GM23338 (cell line): ENCODE measurements around the gene PAFAH2. TPM values are rescaled to one million over a fixed set of nuclear protein-coding genes. Genes with fewer than 3 reads are reported as not detected.

Experiments
- ATAC-seq: fragments of 200-7000 bp; cut with Tn5 transposase; 3 replicates; pipeline ENCODE4 v1.9.1; 2020
- DNase-seq: peaks from one replicate; pipeline ENCODE4 v3.0.0-alpha.2; 2015; ENCODE audit warnings: low spot score
- H2AFZ ChIP-seq: fragments of 200-600 bp; sonication (generic); 2 replicates; pipeline ENCODE4 v1.8.0; 2016; ENCODE audit warnings: antibody characterized with exemption, mild to moderate bottlenecking, moderate library complexity
- H3F3A ChIP-seq: fragments of 200-600 bp; sonication (generic); replicated peaks from 2 replicates; pipeline ENCODE4 v1.8.0; 2017; ENCODE audit warnings: antibody characterized with exemption, mixed run types, low read depth
- H3K27ac ChIP-seq: fragments of 200-600 bp; sonication (generic); 2 replicates; pipeline ENCODE4 v1.6.1; 2016; ENCODE audit warnings: low read depth
- H3K27me3 ChIP-seq: fragments of 200-600 bp; sonication (generic); 2 replicates; pipeline ENCODE4 v1.8.0; 2016; ENCODE audit warnings: mild to moderate bottlenecking, mixed run types, moderate library complexity; ENCODE audit not compliant: insufficient read depth
- H3K36me3 ChIP-seq: fragments of 200-600 bp; sonication (generic); 2 replicates; pipeline ENCODE4 v1.8.0; 2016; ENCODE audit warnings: mild to moderate bottlenecking; ENCODE audit not compliant: insufficient read depth
- H3K4me1 ChIP-seq: fragments of 200-600 bp; sonication (generic); 2 replicates; pipeline ENCODE4 v1.8.0; 2016; ENCODE audit warnings: mild to moderate bottlenecking, moderate library complexity; ENCODE audit not compliant: insufficient read depth
- H3K4me2 ChIP-seq: fragments of 200-600 bp; sonication (generic); 2 replicates; pipeline ENCODE4 v1.7.1; 2017; ENCODE audit warnings: mixed run types
- H3K4me3 ChIP-seq: fragments of 200-600 bp; sonication (generic); 2 replicates; pipeline ENCODE4 v1.6.1; 2016; ENCODE audit warnings: mixed run types
- H3K79me2 ChIP-seq: fragments of 200-600 bp; sonication (generic); replicated peaks from 2 replicates; pipeline ENCODE4 v1.8.0; 2017; ENCODE audit warnings: mild to moderate bottlenecking; ENCODE audit not compliant: insufficient read depth
- H3K9me2 ChIP-seq: fragments of 200-600 bp; sonication (generic); 2 replicates; pipeline ENCODE4 v1.8.0; 2017; ENCODE audit not compliant: insufficient read depth
- H4K20me1 ChIP-seq: fragments of 200-600 bp; sonication (generic); replicated peaks from 2 replicates; pipeline ENCODE4 v1.8.0; 2017; ENCODE audit warnings: mild to moderate bottlenecking; ENCODE audit not compliant: insufficient read depth
- H3K27ac Mint-ChIP-seq: 2 replicates; pipeline ENCODE4 v1.8.0; 2020; ENCODE audit warnings: inconsistent platforms, mild to moderate bottlenecking, moderate library complexity, mixed read lengths
- H3K27me3 Mint-ChIP-seq: 3 replicates; pipeline ENCODE4 v1.8.0; 2022; ENCODE audit warnings: low read depth, mild to moderate bottlenecking, moderate library complexity, mixed read lengths, inconsistent platforms; ENCODE audit not compliant: insufficient read depth, poor library complexity
- H3K36me3 Mint-ChIP-seq: 3 replicates; pipeline ENCODE4 v1.8.0; 2021; ENCODE audit warnings: low read depth, mild to moderate bottlenecking, inconsistent platforms, moderate library complexity, mixed read lengths
- H3K4me1 Mint-ChIP-seq: 3 replicates; pipeline ENCODE4 v1.8.0; 2020; ENCODE audit warnings: mild to moderate bottlenecking, inconsistent platforms, mixed read lengths
- H3K4me3 Mint-ChIP-seq: 3 replicates; pipeline ENCODE4 v1.8.0; 2021; ENCODE audit warnings: moderate library complexity, mild to moderate bottlenecking, inconsistent platforms, mixed read lengths
- H3K9me3 Mint-ChIP-seq: 3 replicates; pipeline ENCODE4 v1.8.0; 2020; ENCODE audit warnings: moderate library complexity, mild to moderate bottlenecking, inconsistent platforms, mixed read lengths
- CREB1 ChIP-seq: fragments of 250-450 bp; sonication (Bioruptor Pico); IDR thresholded peaks from 2 replicates; pipeline ENCODE4 v1.5.0; 2020; ENCODE audit warnings: low read depth, mild to moderate bottlenecking, moderate library complexity
- CTCF ChIP-seq, 2 experiments: fragments of 200-600 bp in 1 of 2; sonication (generic) in 1 of 2; conservative IDR thresholded peaks; 2 replicates each; pipeline versions ENCODE4 v1.5.1 to v1.6.1; 2016 to 2017; ENCODE audit warnings: antibody characterized with exemption in 2 of 2, low read depth in 2 of 2, mild to moderate bottlenecking in 2 of 2, moderate library complexity in 1 of 2
- ETS1 ChIP-seq: IDR thresholded peaks from 2 replicates; pipeline ENCODE4 v1.6.1; 2016; ENCODE audit warnings: antibody characterized with exemption
- EZH2 ChIP-seq: fragments of 200-600 bp; sonication (generic); IDR thresholded peaks from one replicate; pipeline ENCODE4 v1.8.0; 2017; ENCODE audit warnings: antibody characterized with exemption, mild to moderate bottlenecking, low read depth; ENCODE audit not compliant: unreplicated experiment
- JUNB ChIP-seq: IDR thresholded peaks from one replicate; pipeline ENCODE4 v1.6.1; 2016; ENCODE audit warnings: antibody characterized with exemption; ENCODE audit not compliant: unreplicated experiment
- REST ChIP-seq: IDR thresholded peaks from one replicate; pipeline ENCODE4 v1.6.1; 2018; ENCODE audit warnings: antibody characterized with exemption; ENCODE audit not compliant: unreplicated experiment
- STAT1 ChIP-seq: IDR thresholded peaks from one replicate; pipeline ENCODE4 v1.6.1; 2016; ENCODE audit warnings: antibody characterized with exemption; ENCODE audit not compliant: unreplicated experiment
- ZNF114 ChIP-seq: fragments of 250-450 bp; sonication (Bioruptor Pico); IDR thresholded peaks from 2 replicates; pipeline ENCODE4 v1.5.0; 2020; ENCODE audit warnings: mild to moderate bottlenecking, moderate library complexity
- ZNF331 ChIP-seq: fragments of 250-450 bp; sonication (Bioruptor Pico); IDR thresholded peaks from 2 replicates; pipeline ENCODE4 v1.5.0; 2020; ENCODE audit warnings: low read depth, mild to moderate bottlenecking, moderate library complexity
- ZNF462 ChIP-seq: fragments of 250-450 bp; sonication (Bioruptor Pico); IDR thresholded peaks from 2 replicates; pipeline ENCODE4 v1.5.0; 2020; ENCODE audit warnings: mild to moderate bottlenecking, moderate library complexity
- polyA plus RNA-seq: library from polyadenylated mRNA; unstranded; fragments of >200 nt; fragmentation: Nextera tagmentation; extraction: Ambion mirVana; gene quantifications from 2 replicates; pipeline ENCODE4 v1.2.1, GENCODE V29; 2016
- total RNA-seq: library from RNA; depleted of rRNA; stranded (reverse); fragments of >200 nt; shearing (Covaris generic); gene quantifications from 2 replicates; pipeline ENCODE4 v1.2.3, GENCODE V29; 2014

PAFAH2 gene
- total and polyA plus RNA-seq, 2 experiments from 2014 or later, result 5.7 to 10.3 TPM

GRCh38 chr1:26014179-26014578, 16.3 kb upstream of the PAFAH2 start (continued):
- no peak for TF ChIP-seq ZNF462 (CRISPR knock-in tag)
- no peak for TF ChIP-seq CREB1
- TF ChIP-seq ZNF331, result no peak
- no peak for TF ChIP-seq ZNF114

- H3K4me3 Mint-ChIP-seq, result no peak overlapping the region
- no peak for ATAC-seq
- H3K27ac ChIP-seq, result no peak overlapping the region
Observed at GRCh38 chr1:26012864-26013263, 15.0 kb upstream of the PAFAH2 start.

More at GRCh38 chr1:26012864-26013263, 15.0 kb upstream of the PAFAH2 start:
- no peak for DNase-seq
- peaks cover 11% of the 10 kb centered on the region for H3K27me3 Mint-ChIP-seq
- H3K4me1 Mint-ChIP-seq, result peaks cover 28% of the 10 kb centered on the region
- TF ChIP-seq CTCF (conservative IDR thresholded peaks at IDR 0.05; ENCODE audit: low read depth in 2 of 2) (no peak), ZNF331 (no peak), JUNB (no peak), CREB1 (no peak), REST (no peak), ZNF114 (no peak), ETS1 (no peak), STAT1 (no peak), EZH2 (no peak)
- Histone ChIP-seq H3K9me2 (no peaks in the 10 kb centered on the region), H3K79me2 (no peaks in the 10 kb centered on the region), H3K4me3 (no peak overlapping the region), H3K4me2 (no peak overlapping the region), H3K36me3 (no peaks in the 10 kb centered on the region), H3K27me3 (no peaks in the 10 kb centered on the region), H2AFZ (no peak overlapping the region), H3K4me1 (peaks cover 13% of the 10 kb centered on the region), H3F3A (0 out of 2 replicates have a peak, but pooled peaks cover 5% of the 10 kb centered on the region), H4K20me1 (no peaks in the 10 kb centered on the region)
- no peak overlapping the region for H3K27ac Mint-ChIP-seq
- H3K9me3 Mint-ChIP-seq, result no peaks in the 10 kb centered on the region
- H3K36me3 Mint-ChIP-seq, result no peaks in the 10 kb centered on the region
